GM18511 (cell line): ENCODE data around the gene KIF13A.
"Not testable (repeated sequence)": the region's sequence is repeated elsewhere in the genome, so short reads cannot be mapped to it uniquely, and the experiment has no call there.

Experiments
- ATAC-seq: cut with Tn5 transposase; IDR thresholded peaks from one replicate; pipeline ENCODE4 v1.9.1; 2021; ENCODE audit warnings: mild to moderate bottlenecking, moderate library complexity; ENCODE audit not compliant: unreplicated experiment

KIF13A gene

GRCh38 chr6:17878734-17879133 is 108.7 kb downstream of the KIF13A start:
- ATAC-seq = no peak

- ATAC-seq = no peak
Measured at GRCh38 chr6:17877895-17878440, 109.5 kb downstream of the KIF13A start.

- ATAC-seq = no peak
Measured at GRCh38 chr6:17877196-17877894, 110.1 kb downstream of the KIF13A start.

GRCh38 chr6:17874753-17875152 is 112.7 kb downstream of the KIF13A start:
- no peak for ATAC-seq

GRCh38 chr6:17872908-17873307 is 114.5 kb downstream of the KIF13A start:
- ATAC-seq = no peak

- no peak for ATAC-seq
Measured at GRCh38 chr6:17871836-17872235, 115.6 kb downstream of the KIF13A start.

- no peak for ATAC-seq
Measured at GRCh38 chr6:17871189-17871519, 116.3 kb downstream of the KIF13A start.

- no peak for ATAC-seq
Measured at GRCh38 chr6:17870300-17871188, 116.9 kb downstream of the KIF13A start.

- no peak for ATAC-seq
Measured at GRCh38 chr6:17869753-17870050, 117.7 kb downstream of the KIF13A start.

- no peak for ATAC-seq
Measured at GRCh38 chr6:17869010-17869752, 118.3 kb downstream of the KIF13A start.

- no peak for ATAC-seq
Measured at GRCh38 chr6:17867880-17868279, 119.6 kb downstream of the KIF13A start.

GRCh38 chr6:17866876-17867444 is 120.5 kb downstream of the KIF13A start:
- ATAC-seq = no peak

GRCh38 chr6:17865798-17866725 is 121.4 kb downstream of the KIF13A start:
- no peak for ATAC-seq

- ATAC-seq = no peak
Measured at GRCh38 chr6:17865243-17865642, 122.2 kb downstream of the KIF13A start.

- no peak for ATAC-seq
Measured at GRCh38 chr6:17863901-17864754, 123.3 kb downstream of the KIF13A start.

GRCh38 chr6:17861361-17861760 is 126.1 kb downstream of the KIF13A start:
- no peak for ATAC-seq

- no peak for ATAC-seq
Measured at GRCh38 chr6:17859846-17860245, 127.6 kb downstream of the KIF13A start.

- no peak for ATAC-seq
Measured at GRCh38 chr6:17858584-17858983, 128.9 kb downstream of the KIF13A start.

- ATAC-seq = not testable (repeated sequence)
Measured at GRCh38 chr6:17857188-17857587, 130.2 kb downstream of the KIF13A start.
